ENCODE measurements around the gene ACKR2. TPM values are rescaled to one million over a fixed set of nuclear protein-coding genes. Genes with fewer than 3 reads are reported as not detected.

The ACKR2 gene
- total and polyA plus RNA-seq, 2 of the 13 experiments (the other 11 are each of a cell fraction or from before 2014, with no cell fraction given) = 1.1 to 1.9 TPM

DNA sequence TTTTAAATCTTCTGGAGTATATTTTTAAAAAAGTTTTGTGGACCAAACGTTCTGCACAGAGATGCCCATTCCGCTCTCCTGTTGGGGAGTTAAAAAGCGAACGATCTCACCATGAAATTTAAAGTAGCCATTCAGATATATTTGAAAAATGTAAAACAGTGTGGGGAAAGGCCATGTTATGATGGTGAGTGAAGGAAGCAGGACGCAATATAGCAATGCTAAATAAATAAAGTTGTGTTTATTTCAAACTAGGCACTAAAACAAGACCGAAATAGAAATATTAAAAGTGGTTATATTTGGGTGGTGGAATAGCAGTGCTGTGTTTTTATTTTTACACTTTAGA lies 35.9 kb upstream of the ACKR2 start:
- intact Hi-C loops (cut with micrococcal nuclease; ENCODE audit: unreplicated experiment) = no loop called here
- H3K4me2 ChIP-seq (ENCODE audit: low read depth, low read length) = no peak overlapping the region
- H3K9ac ChIP-seq (ENCODE audit: insufficient read depth, low read depth, low read length) = no peak overlapping the region

More for the DNA sequence above, 35.9 kb upstream of the ACKR2 start:
- no peak overlapping the region for H3K4me3 ChIP-seq (replicated peaks in 1 of 3; ENCODE audit: insufficient read depth in 1 of 3, low read depth in 2 of 3, low read length in 3 of 3)
- H3K4me1 ChIP-seq (ENCODE audit: insufficient read depth, low read length) = peaks cover 11% of the 10 kb centered on the region; the same call in 1 of the 2 replicates
- no TSS peak for BruUV-seq (replicated peaks)
- no peaks in the 10 kb centered on the region for H3K27me3 ChIP-seq (ENCODE audit: control insufficient read depth in 1 of 2, insufficient read depth in 2 of 2, low read length in 2 of 2)
- ATAC-seq = no peak
- in situ Hi-C loops (cut with HindIII; ENCODE audit: extremely low pct_ligation_motif_present, low pct_unique_long_range_greater_than_20kb) = no loop called here
- no peak overlapping the region for H3K27ac ChIP-seq (ENCODE audit: extremely low read length, insufficient read depth, low read length)
- H2AFZ ChIP-seq (ENCODE audit: low read length) = no peak overlapping the region
- 79% methylated on average over 6 of the region's 6 CpGs for WGBS (ENCODE audit: low lambda C conversion rate)
- no peak for DNase-seq (ENCODE audit: low spot score)
- ChIA-PET POLR2A (no interaction called here), CTCF (ENCODE audit: low intra/inter-chr PET ratio, low total read pairs) (no interaction called here)
- no peaks in the 10 kb centered on the region for H4K20me1 ChIP-seq (ENCODE audit: insufficient read depth, low read length)
- no peaks in the 10 kb centered on the region for H3K79me2 ChIP-seq (ENCODE audit: insufficient read depth, low read length)
- no peaks in the 10 kb centered on the region for H3K36me3 ChIP-seq (replicated peaks in 1 of 2; ENCODE audit: control insufficient read depth in 1 of 2, insufficient read depth in 2 of 2, low read length in 2 of 2)
- TF ChIP-seq, protein P1, sequence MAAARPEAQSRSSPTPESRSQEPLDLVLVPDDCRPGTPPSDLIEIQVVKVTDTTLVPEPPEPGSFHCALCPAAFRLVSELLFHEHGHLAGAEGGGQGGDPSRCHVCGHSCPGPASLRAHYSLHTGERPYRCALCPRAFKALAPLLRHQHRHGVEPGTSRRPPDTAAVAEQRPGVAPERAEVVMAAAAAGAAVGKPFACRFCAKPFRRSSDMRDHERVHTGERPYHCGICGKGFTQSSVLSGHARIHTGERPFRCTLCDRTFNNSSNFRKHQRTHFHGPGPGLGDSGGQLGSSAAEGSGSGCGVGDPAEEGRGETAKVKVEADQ (CRISPR knock-in tag; IDR thresholded peaks at IDR 0.05; ENCODE audit: borderline replicate concordance) = no peak
- TF ChIP-seq, protein P2, sequence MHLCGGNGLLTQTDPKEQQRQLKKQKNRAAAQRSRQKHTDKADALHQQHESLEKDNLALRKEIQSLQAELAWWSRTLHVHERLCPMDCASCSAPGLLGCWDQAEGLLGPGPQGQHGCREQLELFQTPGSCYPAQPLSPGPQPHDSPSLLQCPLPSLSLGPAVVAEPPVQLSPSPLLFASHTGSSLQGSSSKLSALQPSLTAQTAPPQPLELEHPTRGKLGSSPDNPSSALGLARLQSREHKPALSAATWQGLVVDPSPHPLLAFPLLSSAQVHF (CRISPR knock-in tag; IDR thresholded peaks at IDR 0.05) = no peak
- TF ChIP-seq ZNF782 (CRISPR knock-in tag; IDR thresholded peaks at IDR 0.05; ENCODE audit: borderline replicate concordance) = no peak
- TF ChIP-seq, protein P3, sequence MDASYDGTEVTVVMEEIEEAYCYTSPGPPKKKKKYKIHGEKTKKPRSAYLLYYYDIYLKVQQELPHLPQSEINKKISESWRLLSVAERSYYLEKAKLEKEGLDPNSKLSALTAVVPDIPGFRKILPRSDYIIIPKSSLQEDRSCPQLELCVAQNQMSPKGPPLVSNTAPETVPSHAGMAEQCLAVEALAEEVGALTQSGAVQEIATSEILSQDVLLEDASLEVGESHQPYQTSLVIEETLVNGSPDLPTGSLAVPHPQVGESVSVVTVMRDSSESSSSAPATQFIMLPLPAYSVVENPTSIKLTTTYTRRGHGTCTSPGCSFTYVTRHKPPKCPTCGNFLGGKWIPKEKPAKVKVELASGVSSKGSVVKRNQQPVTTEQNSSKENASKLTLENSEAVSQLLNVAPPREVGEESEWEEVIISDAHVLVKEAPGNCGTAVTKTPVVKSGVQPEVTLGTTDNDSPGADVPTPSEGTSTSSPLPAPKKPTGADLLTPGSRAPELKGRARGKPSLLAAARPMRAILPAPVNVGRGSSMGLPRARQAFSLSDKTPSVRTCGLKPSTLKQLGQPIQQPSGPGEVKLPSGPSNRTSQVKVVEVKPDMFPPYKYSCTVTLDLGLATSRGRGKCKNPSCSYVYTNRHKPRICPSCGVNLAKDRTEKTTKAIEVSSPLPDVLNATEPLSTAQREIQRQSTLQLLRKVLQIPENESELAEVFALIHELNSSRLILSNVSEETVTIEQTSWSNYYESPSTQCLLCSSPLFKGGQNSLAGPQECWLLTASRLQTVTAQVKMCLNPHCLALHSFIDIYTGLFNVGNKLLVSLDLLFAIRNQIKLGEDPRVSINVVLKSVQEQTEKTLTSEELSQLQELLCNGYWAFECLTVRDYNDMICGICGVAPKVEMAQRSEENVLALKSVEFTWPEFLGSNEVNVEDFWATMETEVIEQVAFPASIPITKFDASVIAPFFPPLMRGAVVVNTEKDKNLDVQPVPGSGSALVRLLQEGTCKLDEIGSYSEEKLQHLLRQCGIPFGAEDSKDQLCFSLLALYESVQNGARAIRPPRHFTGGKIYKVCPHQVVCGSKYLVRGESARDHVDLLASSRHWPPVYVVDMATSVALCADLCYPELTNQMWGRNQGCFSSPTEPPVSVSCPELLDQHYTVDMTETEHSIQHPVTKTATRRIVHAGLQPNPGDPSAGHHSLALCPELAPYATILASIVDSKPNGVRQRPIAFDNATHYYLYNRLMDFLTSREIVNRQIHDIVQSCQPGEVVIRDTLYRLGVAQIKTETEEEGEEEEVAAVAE (CRISPR knock-in tag; IDR thresholded peaks at IDR 0.05; ENCODE audit: borderline replicate concordance) = no peak
- no peak for FAIRE-seq
- H3K9me3 ChIP-seq (ENCODE audit: low read length) = no peaks in the 10 kb centered on the region
